ENCODE results near the gene NOX1.
"Not testable (repeated sequence)": the region's sequence is repeated elsewhere in the genome, so short reads cannot be mapped to it uniquely, and the experiment has no call there.

Gene NOX1

GRCh38 chrX:100819534-100819836, 54.7 kb downstream of the NOX1 start:
- DNase-seq = no peak

- no peak for DNase-seq
These were observed 56.8 kb downstream of the NOX1 start for GRCh38 chrX:100817340-100817739.

GRCh38 chrX:100812216-100813158, 61.7 kb downstream of the NOX1 start:
- DNase-seq = no peak

GRCh38 chrX:100808265-100808664, 65.9 kb downstream of the NOX1 start:
- not testable (repeated sequence) for DNase-seq

GRCh38 chrX:100804780-100805179, 69.4 kb downstream of the NOX1 start:
- no peak for DNase-seq

GRCh38 chrX:100802843-100803242, 71.3 kb downstream of the NOX1 start:
- no peak for DNase-seq

- no peak for DNase-seq
These were observed 75.5 kb downstream of the NOX1 start for GRCh38 chrX:100798484-100799214.

- no peak for DNase-seq
These were observed 76.8 kb downstream of the NOX1 start for GRCh38 chrX:100797359-100797758.

GRCh38 chrX:100796371-100796770, 77.8 kb downstream of the NOX1 start:
- not testable (repeated sequence) for DNase-seq

Measured in NCI-H524 treated with DMSO at 0.1 percent for 48 hours (cell line).